GM21619 (cell line): ENCODE data around the gene DNAJC15.
A peak's percentile ranks its signal among the peaks of the same experiment; 100 is the strongest.

Source experiments
- ATAC-seq: cut with Tn5 transposase; IDR thresholded peaks from one replicate; pipeline ENCODE4 v1.9.1; 2021; ENCODE audit not compliant: unreplicated experiment

DNAJC15 gene

DNA sequence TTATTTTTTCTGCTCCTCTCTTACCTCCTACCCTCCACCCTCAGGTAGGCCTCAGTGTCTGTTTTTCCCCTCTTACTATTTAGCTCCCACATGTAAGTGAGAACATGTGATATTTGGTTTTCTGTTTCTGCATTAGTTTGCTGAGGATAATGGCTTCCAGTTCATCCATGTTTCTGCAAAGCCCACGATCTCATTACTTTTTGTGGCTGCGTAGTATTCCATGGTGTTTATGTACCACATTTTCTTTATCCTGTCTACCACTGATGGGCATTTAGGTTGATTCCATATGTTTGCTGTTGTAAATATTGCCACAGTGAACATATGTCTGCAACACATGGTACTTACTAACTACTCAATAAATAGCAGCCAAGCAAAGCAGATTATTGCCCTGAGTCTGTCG, 56.8 kb downstream of the DNAJC15 start:
- ATAC-seq: no peak

DNA sequence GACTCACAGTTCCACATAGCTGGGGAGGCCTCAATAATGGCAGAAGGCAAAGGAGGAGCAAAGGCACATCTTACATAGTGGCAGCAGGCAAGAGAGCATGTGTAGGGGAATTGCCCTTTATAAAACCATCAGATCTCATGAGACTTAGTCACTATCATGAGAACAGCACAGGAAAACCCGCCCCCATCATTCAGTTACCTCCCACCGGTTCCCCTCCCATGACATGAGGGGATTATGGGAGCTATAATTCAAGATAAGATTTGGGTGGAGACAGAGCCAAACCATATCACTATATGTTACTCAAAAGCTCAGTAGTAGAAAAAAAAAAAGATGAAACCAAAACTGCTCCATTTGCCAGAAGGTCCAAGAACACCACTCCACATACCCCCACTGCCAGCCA, 58.5 kb downstream of the DNAJC15 start:
- ATAC-seq: no peak

DNA sequence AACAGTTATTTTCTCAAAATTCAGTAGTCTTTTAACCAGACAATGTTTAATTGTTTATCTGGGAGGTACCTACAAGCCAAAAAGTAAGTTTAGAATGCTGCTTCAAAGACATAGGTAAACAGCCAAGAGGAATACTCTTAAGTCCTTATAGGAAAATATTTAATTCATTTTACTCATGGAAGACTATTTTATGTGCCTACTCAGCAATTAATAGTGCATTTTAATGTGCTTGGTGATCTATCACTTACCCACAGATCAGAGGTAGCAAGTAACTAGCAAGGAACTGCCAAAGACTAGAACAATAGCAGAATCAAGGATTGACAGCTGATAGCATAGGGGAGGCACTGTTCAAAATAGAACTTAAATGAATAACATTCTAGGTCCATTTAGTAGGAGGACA, 60.4 kb downstream of the DNAJC15 start:
- no peak for ATAC-seq

DNA sequence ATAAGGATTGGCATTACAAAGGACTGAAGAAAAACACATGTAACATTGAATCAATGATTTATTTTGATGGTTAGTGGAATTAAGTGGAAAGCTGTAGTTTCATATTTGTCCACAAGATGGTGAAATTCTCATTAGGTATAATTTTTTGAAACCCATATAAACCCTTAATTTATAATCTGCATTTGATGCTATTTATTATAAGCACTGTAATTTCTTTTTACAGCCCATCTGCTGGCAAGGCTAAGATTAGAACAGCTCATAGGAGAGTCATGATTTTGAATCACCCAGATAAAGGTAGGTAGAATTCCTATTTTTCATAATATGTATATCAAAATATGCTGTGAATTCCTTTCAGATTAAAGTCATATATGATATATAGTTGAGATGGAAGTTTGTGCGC, 62.2 kb downstream of the DNAJC15 start:
- ATAC-seq: no peak

DNA sequence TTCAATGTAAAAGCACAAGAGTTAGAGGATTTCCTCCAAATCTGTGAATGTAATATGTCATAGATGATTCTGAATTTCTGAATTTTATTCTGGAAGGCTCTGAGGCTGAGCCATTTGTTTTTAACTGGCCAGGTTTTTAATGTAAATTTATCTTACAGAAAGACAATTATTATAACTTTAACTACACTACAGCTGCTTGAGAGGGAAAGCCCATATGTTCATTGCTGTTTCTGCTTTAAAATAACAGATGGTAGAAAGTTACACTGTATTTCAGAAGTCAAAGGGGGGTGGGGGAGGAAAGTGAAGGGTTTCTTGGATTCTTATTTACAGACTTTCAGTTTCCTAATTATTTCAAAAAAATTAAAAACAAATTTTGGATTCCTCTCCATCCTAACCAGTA, 62.8 kb downstream of the DNAJC15 start:
- ATAC-seq: no peak

DNA sequence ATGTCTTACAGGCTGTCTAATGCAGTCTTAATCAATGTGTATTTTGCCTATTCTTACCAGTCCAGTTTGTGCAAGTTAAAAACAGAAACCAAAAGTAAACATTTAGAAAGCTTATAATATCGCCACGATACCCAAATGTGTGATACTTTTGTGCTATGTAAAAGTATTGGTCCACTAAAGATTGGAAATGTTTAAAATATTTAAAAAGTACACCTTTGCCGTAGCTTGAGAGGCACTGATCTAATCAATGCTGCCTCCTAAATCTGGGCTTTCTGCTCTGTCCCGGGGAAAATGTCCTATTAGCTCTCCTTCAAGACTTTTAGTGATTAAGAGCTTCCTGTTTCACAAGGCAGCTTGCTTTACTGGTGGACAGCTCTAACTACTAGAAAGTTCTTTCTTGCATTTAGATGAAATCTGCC, 64.7 kb downstream of the DNAJC15 start:
- peak; percentile 60 for ATAC-seq

DNA sequence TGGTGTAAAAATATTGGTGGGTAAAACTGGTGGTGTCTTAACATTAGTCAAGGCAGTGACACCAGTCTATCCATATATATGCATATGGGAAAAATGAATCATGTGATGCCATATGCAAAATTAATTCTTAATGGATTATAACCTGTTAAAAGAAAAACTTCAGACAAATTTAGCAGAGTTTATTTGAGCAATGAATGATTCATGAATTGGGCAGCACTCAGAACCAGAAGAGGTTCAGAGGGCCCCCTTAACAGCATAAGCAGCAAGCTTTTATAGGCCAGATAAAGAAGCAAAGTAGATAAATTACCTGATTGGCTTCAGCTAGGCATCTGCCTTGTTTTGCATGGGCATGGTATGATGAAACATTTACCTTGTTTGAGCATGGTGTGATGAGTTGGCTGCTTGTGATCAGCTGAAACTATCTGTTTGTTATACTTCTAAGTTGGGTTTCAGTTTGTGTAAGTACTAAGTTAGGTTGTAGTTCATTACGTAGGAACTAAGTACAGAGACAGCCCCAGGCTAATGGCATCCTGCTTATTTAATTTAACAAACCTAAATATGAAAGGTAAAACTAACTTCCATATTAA, 66.6 kb downstream of the DNAJC15 start:
- no peak for ATAC-seq

DNA sequence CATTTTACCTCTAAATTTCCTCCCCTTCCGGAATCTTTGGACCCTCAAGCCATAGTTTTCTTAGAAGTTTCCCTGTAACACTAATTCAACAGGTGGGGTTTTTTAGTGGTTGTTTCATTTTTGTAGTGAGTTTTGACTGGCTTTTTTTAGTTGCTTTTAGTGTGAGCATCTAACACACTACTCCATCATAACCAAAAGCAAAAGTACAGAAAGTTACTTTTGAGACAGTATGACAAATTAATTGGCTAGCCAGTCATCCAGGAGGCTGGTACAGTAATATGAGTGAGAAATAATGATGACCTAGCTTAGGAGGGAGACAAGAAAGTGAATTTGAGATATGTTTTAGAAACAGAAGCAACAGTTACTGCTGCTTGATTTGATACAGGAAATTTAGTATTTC, 71.5 kb downstream of the DNAJC15 start:
- peak; percentile 93 for ATAC-seq

DNA sequence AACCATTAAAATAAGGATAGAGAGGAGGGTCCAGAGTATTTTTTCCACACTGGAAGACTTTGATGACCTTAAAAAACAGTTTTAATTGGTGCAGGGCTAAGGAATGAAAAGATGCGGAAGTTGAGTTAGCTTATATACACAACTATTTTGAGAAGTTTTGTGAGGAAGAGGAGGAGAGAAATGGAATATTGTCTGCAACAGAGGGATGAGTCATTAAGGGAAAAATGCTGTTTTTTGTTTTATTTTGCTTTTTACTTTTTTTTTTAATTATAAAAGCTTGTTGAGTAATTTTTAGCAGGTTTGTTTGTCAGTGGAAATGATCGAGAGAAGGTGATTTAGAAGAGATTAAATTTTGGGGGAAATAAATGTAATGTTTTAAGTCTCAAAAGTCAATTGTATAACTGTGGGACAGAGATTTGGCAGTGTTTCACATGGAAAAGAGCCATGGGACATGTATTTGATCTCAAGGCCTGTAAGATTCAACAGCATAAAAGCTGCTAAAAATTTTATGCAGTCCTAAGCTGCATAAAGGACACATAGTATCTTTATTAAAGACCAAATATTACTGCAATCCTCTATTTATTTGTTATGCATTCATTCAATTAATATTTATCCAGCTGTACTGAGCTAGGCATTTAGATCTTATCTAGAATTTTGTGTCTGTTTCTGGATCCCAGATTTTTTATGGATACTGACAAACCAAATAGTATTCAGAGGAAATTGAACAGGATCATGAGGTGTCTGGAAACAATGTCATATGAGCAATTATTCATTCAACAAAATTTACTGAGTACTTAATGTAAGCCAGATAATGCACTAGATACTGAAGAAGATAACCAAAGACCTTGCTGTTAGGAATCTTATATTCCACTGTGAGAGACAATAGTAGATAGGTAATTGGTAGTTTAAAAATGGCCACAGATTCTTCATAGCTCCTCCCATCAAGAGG, 72.7 kb downstream of the DNAJC15 start:
- ATAC-seq: no peak

DNA sequence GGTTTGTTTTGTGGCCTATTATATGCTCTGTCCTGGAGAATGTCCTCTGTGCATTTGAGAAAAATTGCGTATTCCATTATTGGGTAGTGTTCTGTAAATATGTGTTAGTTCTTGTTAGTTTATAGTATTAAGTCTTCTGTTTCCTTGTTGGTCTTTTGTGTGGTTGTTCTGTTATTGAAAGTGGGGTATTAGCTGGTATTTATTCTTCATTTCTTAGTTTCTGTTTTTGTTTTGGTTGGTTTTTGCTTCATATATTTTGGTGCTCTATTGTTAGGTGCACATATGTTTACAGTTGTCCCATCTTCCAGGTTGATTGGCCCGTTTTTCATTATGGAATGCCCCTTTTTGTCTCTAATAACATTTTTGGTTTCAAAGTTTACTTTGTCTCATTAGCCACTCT, 77.3 kb downstream of the DNAJC15 start:
- ATAC-seq: no peak

DNA sequence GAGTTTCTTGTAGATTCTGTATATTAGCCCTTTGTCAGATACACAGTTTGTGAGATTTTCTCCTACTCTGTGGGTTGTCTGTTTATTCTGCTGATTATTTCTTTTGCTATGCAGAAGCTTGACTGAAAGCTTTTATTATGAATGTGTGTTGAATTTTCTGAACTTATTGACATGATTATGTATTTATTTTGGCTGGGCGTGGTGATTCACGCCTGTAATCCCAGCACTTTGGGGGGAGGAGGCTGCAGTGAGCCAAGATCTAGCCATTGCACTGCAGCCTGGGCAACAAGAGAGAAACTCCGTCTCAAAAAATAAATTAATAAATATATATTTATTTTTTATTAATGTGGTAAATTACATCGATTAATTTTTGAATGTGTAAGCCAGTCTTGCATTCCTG, 78.9 kb downstream of the DNAJC15 start:
- ATAC-seq: no peak

DNA sequence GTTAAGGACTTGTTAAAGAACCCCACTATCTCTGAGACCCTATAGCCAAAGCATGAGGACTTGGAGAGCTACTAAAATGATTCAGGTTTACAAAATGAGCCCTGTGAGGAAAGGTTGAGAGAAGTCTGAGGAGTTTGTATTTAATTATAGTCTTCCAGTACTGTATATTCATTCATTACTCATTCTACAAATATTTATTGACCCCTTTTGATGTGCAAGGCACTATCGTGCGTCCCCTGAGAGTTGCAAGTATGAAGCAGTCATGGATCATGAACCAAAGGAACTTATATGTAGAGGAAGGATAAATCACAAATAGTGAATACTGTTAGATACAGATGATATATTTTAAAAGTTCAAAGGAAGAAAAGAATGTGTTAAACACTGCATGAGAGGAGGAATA, 84.4 kb downstream of the DNAJC15 start:
- no peak for ATAC-seq

DNA sequence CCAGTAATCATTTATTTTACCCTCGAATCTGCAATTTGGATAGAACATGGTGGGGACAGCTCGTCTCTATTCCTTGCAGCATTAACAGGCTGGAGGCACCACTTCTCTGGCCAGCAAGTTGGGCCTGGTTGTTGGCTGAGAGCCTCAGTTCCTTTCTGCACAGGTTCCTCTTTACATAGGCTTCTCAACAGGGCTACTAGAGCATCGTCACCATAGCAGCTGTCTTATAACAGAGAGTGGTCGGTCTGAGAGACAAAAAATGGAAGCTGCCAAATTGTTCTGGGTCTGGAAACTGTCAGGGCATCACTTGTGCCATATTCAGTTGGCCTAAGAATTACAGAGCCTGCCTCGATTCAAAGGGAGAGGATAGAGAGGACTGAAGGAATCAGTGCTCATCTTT, 86.7 kb downstream of the DNAJC15 start:
- no peak for ATAC-seq

DNA sequence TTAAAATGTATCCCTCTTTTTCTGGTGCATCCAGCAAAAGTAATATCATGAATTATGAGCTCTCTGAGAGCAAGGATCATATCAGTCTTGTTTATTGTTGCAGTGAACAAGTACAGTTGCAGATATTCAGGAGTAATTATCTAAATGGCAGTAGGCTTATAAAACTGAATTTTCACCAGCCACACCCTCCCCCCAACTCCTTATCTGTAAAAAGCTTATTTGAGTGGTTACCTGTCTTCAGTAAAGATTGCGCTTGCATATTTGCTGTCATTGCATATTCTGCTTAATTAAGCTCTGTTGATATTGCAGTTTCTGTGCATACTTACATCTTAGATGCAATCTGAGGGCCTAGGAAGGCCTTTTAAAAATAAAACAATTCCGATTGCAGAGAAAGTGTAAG, 87.3 kb downstream of the DNAJC15 start:
- ATAC-seq: no peak

DNA sequence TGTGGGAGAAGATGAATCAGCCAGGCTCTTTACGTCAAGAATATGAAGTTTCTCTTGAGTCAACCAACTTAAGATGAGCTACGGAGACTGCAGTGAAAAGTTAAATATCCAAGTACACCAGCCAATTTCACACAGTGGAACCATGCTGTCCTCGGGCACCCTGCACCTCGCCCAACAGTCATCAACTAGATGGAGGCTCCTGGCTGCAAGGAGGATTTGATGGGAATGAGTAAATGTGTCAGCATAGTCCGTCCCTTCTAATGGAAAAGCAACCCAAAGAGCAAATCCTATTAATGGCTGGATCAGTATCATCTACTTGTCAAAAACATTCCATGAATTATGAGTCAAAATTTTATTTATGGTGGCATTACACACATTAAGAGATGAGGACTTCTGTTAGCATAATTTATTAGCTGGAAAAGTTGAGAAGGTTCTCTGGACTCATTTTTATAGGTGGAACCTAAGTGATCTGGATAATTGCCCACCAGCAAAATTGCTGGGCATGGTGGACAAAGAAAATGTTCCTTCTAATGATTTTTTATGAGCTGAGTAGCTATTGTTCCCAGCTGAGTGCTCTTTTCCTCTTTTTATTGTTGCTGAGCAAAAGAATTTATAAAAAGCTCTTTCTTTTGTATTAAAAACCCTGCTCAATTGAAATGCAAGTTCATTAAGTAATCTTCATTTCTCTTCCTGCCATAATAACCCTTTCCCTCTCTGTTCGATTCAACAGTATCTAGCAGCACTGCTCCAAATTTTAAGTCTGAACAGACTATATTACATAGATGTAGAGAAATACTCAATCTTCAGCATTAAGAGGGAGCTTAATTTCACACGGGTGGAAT, 88.4 kb downstream of the DNAJC15 start:
- no peak for ATAC-seq

DNA sequence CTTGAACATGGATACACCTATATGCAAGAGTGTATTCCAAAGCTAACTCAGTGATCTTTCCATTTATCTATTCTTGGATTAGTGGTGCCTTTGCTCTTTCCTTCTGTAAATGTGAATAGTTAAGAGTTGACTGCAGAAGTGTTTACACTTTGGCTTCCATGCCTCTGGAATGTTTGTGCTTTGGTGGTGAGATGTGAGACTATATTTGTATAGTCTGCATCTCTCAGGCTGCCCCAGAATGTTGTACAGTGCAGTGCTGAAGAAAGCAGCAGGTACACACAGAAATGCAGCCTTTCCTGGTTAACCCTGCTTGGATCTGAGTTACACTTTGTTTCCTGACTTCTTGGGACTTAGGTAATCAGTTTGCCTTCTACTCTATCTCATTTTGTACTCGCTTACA, 90.2 kb downstream of the DNAJC15 start:
- no peak for ATAC-seq

DNA sequence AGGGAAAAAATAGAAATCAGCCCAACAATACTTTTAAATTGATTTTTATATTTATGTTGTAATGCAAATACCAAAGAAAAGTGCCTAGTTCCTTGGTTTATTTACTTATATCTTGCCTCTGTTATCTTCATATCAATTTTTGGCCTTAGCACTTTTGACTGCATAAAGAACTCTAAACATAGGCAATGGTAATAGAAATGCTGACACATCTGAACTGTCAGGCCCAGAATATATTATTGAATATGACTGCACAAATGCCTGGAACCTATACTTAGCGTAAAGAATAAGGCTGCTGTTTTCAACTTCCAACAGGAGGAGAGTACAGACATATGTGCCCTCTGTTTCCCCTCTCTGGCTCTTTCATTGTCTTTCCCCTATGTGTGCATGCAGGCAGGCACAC, 91.1 kb downstream of the DNAJC15 start:
- ATAC-seq: no peak

DNA sequence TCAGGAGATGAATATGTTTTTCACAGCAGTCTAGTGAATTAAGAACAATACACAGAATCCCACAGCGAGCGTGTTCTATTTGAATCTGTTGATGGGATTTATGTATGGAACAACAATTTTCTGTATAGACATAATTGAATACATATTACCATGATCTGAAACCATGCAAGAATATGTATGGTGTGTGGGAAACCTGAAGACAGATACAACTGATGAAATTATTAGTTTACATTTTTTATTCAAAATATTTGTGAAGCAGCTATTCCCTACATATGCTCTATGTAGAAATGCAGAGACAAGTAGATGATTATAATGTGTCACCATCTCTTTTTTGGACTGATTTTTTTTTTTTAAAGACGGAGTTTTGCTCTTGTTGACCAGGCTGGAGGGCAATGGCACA, 91.8 kb downstream of the DNAJC15 start:
- no peak for ATAC-seq

DNA sequence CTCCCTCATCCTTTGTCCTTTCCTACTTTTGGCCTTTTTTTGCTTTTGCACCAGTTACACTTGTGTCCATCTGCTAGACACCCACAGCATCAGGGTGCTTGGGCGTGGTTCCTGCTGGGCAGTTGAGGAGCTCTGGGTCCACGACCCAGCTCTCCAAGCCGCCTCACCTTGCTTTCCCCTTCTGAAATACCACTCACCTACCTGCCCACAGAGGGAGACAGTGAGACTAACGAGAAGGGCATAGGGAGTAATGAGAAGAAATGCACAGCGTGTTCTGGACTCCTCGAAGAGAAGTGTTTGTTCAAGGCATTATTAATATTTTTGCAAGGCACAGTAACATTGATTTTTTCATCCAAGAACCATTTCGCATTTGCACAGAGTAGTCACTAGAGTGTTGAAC, 92.9 kb downstream of the DNAJC15 start:
- ATAC-seq: no peak

DNA sequence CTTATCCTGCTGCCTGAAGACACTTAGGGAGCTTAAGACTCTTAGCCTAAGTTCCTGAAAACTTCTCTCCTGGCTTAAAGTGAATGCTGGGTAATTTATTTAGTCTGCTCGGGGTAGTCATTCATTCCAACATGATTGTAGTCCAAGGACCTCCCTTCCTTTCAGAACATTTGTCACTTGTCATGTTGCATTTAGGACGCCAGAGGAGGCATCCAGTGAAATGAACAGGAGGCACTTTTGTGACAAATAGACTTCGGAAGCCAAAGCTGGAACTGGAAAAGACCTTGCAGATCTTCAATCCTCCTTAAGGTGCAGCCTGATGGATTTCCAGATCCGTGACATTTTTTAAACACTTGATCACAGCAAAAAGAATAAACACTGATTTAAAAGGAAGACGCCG, 95.1 kb downstream of the DNAJC15 start:
- no peak for ATAC-seq

DNA sequence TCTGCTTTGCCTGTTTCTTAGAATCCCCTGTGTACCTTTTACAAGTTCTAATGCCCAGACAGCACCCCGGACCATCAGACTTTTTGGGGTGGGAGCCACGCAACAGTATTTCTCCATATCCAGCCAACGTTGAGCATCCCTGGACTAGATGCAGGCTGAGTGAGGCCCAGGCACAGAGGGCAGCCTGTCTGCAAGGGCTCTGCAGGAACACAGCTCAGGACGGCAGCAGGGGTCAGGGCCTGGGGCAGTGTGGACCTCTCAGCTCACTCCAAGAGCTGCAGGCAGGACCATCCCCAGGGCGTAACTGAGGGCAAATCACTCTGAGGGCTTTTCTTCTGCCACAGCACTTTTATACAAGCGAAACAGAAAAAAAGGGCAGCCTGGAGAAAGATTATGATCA, 95.8 kb downstream of the DNAJC15 start:
- no peak for ATAC-seq

DNA sequence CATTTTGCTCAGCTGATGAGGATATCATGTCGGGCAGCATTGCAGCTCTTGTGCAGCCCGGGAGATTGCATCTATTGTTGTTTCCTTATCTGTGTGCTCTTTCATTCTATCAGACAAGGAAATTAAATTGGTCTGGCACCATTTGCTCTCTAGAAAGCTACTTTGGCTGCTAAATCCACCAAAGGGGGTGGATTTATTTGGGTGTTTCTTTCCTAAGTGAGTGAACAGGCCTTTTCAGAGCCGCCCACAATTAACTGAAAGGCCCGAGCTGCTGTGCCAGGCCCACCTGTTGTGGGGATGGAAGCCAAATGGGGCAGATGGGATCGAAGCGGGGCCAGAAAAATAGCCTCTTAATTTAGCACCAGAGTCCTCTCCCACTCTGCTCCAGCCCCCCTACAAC, 99.4 kb downstream of the DNAJC15 start:
- ATAC-seq: no peak
